GM21717 (cell line): ENCODE results near the gene SIRT3.

ENCODE experiments used
- ATAC-seq: cut with Tn5 transposase; IDR thresholded peaks from one replicate; pipeline ENCODE4 v1.9.1; 2021; ENCODE audit warnings: mild to moderate bottlenecking, moderate library complexity; ENCODE audit not compliant: unreplicated experiment

The SIRT3 gene

DNA sequence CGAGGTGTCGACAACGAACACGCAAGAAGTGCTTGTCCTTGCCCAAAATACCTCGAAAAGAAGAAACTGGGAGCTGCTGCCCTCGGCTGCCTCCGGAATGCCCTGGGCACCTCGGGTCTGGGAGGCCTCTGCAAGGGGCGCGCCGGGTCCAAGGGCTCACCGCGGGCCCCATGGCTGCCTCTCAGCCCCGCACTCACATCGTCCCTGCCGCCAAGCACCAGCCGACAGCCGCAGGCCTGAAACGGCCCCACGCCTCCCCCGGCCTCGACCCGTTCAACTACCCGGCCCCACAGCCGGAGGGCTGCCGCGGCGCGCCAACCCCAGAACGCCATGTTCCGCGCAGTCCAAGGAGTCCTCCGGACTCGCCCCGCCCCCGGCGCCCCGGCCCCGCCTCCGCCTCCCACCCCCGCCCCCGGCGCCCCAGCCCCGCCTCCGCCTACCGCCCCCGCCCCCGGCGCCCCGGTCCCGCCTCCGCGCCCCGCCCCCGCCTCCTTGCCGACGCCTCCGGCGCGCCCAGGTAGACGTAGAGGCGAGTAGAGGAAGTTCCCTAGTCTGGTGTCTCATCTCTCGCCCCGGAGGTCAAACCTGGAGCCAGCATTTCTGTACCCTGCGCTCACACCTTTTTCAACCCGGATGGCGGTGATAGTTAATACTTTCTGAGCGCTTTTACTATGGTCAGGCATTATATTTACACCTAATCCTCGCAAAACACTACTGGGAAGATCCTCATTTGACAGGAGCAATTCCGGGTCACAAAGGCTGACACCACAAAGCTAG is at the start of gene SIRT3:
Gene SIRT3 (minus strand): TSS at position 346 of the 777 bp plus-strand sequence. CDS start 14 bp downstream, at position 332.
- ATAC-seq: peak; percentile 66

DNA sequence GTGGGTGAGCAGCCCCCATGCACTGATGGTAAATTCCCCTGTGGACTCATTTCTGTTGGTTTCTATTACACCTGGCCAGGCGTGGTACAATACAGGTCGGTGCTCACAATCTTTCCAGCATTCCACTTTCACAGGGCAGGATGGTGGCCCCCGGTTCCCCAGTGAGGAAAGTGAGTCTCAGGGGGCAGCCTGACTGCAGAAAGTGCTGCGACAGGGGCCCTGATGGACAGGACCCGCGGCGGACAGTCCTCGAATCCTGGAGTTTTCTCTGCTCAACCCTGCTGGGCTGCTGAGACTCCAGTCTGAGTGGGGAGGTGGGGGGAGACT is 49.7 kb upstream of the SIRT3 start:
- ATAC-seq: no peak

DNA sequence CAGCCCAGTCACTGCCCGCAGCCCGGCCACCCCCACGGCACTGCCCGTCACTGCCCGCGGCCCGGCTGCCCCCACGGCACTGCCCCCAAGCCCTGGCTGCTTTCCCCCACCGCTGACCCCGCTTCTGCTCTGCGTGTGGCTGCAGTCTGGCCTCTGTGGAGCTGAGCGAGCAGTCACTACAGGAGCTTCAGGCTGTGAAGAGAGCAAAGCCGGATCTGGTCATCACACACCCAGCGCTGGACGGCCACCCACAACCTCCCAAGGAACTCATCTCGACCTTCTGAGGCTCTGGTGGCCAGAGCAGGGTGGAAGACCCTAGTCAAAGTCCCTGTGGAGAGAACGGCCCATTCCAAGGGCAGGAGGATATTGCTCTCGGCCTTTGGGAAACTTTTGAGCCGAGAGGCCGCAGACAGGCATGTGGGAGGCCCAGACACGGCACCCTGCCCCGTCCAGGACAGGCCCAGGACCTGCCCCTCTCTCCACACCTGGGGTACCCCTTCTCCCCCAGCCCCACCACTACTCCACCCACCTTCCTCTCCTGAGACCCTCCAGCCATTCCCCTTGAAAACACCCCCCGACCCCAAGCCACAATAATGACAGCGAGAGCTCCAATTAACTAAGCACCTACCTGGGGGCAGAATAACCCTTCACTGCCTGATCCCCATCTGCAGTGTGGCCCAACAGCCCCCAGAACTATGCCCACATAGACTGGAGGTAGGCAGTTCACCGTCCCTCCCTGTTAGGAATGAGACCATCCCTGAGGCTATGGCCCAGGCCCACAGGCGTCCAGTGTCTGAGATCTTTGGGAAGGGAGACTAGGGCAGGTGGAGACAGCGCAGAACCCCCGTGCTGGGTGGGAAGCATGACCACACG is 49.1 kb upstream of the SIRT3 start:
- ATAC-seq: no peak

DNA sequence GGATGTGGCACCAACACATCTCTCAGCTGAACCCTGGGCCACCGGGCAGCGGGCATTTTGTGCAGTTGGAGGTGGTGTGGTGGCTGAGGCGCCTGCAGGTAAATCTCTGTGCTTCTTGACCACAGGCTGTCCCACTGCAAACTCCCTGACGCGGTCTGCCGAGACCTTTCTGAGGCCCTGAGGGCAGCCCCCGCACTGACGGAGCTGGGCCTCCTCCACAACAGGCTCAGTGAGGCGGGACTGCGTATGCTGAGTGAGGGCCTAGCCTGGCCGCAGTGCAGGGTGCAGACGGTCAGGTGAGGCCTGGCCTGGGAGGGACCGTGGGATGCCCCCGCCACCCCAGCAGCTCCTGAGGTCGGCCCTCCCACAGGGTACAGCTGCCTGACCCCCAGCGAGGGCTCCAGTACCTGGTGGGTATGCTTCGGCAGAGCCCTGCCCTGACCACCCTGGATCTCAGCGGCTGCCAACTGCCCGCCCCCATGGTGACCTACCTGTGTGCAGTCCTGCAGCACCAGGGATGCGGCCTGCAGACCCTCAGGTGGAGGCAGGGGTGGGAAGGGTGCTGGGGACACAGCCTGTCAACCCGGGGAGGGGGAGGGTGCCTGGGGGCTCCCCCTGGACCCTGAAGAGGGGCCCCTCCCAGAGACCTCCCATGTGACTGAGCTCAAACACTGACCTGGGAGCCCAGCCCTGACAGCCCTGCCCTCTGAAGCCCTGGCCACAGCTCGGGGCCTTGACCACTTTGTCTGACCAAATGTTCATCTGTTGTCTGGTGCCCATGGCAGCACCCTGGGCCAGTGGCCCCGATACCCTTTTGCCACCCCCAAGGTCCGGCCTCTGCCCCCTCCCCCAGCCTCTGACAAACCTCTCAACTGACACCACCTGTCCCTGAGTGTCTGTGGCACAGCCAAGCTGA is 48.2 kb upstream of the SIRT3 start:
- ATAC-seq: no peak

DNA sequence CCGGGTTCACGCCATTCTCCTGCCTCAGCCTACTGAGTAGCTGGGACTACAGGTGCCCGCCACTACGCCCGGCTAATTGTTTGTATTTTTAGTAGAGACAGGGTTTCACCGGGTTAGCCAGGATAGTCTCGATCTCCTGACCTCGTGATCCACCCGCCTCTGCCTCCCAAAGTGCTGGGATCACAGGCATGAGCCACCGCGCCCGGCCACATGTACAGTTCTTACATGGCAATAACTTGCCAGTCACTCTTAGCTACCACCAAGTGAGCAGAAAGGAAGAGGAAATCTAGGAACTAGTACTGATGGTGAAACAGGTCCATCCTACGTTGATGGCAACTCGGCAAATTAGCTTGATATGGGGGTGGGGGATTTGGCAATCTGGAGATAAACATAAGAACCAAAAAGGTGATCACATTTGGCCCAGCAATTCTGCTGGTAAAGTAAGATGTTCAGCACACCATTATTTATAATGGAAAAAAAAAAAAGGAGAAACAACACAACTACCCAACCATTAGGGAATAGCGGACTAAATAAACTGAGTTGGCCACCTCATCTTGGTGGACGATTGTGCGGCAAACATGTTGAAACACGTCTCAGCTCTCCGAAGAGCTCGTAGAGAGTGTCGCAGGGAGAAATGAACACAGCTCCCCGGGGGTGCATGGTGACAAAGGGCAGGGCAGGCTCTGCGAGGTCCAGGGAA is 47.4 kb upstream of the SIRT3 start:
- ATAC-seq: no peak

DNA sequence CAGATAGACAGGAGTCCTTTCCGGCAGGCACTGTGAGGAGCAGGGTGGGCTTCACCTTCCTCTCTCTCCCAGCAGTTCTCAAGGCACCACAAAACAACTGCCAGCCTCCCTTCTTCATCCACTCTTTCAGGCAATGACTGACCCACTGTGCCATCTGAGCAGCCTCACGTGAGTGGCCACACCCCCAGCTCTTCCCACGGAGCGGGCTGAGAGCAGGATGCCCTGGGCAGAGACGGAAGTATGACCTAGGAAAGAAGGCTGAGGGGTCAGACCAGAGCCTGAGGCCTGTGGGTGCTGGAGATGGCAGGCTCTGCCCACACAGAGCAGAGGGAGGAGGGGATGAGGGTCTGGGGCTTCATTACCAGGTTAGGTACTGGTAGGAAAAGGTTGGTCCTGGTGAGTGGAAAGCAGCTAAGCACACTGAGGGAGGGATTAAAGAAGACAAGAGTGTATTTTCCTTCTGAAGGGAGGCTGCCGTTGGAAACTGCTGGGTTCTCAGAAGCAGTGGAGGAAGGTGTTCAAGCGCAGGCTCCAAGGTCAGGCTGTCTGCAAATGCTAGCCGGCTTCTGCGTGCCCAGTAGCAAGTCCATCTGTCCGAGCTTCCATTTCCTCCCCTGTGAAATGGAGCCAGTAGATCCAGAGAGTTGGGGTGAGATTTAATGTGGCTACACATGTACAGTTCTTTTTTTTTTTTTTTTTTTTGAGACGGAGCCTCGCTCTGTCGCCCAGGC is 46.7 kb upstream of the SIRT3 start:
- no peak for ATAC-seq

DNA sequence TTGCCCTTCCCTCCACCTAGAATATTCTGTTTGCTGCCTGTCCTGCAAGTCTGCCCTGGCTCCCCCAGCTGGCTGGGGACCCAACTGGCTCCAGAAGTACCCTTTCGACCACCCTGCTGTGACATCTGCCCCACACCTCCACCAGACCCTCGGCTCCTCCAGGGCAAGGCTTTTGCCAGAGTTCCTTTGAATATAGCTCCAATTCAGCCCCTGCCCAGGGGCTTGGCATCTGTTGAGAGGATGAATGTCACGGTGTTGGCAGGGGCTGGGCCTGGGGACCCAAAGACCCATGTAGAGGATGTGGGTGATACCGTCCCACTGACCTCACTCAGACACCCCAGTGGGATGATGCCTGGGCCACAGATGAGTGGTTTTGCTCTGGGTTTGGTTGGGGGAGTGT is 46.0 kb upstream of the SIRT3 start:
- ATAC-seq: no peak

DNA sequence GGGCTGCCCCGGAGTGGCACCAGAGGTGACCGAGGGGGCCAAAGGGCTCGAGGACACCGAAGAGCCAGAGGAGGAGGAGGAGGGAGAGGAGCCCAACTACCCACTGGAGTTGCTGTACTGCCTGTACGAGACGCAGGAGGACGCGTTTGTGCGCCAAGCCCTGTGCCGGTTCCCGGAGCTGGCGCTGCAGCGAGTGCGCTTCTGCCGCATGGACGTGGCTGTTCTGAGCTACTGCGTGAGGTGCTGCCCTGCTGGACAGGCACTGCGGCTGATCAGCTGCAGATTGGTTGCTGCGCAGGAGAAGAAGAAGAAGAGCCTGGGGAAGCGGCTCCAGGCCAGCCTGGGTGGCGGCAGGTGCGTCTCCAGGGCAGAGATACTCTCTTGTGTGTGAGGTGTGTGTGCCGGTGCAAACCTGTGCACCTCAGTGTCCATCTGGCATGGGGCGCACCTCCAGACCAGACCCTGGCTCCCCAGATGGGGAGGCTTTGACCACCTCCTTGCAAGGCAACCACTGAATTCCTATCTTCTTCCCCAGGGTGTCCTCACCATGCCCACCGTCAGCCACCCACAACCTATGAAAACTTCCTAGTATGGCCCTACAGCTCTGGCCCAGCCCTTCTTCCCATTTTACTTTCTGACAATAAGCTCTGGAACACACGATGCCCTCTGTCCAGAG is 45.5 kb upstream of the SIRT3 start:
- ATAC-seq: no peak

DNA sequence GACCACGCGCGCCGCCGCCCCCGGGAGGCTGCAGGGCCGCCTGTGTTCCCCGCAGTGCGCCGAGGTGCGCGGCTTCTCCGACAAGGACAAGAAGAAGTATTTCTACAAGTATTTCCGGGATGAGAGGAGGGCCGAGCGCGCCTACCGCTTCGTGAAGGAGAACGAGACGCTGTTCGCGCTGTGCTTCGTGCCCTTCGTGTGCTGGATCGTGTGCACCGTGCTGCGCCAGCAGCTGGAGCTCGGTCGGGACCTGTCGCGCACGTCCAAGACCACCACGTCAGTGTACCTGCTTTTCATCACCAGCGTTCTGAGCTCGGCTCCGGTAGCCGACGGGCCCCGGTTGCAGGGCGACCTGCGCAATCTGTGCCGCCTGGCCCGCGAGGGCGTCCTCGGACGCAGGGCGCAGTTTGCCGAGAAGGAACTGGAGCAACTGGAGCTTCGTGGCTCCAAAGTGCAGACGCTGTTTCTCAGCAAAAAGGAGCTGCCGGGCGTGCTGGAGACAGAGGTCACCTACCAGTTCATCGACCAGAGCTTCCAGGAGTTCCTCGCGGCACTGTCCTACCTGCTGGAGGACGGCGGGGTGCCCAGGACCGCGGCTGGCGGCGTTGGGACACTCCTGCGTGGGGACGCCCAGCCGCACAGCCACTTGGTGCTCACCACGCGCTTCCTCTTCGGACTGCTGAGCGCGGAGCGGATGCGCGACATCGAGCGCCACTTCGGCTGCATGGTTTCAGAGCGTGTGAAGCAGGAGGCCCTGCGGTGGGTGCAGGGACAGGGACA is 44.8 kb upstream of the SIRT3 start:
- ATAC-seq: no peak

DNA sequence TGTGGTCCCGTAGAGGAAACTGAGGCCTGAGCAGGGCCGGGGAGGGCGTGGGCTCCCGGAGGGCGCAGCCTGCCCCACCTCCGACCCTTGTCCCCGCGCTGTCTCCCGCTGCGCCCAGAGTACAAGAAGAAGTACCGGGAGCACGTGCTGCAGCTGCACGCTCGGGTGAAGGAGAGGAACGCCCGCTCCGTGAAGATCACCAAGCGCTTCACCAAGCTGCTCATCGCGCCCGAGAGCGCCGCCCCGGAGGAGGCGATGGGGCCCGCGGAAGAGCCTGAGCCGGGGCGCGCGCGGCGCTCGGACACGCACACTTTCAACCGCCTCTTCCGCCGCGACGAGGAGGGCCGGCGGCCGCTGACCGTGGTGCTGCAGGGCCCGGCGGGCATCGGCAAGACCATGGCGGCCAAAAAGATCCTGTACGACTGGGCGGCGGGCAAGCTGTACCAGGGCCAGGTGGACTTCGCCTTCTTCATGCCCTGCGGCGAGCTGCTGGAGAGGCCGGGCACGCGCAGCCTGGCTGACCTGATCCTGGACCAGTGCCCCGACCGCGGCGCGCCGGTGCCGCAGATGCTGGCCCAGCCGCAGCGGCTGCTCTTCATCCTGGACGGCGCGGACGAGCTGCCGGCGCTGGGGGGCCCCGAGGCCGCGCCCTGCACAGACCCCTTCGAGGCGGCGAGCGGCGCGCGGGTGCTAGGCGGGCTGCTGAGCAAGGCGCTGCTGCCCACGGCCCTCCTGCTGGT is 44.0 kb upstream of the SIRT3 start:
- ATAC-seq: no peak

DNA sequence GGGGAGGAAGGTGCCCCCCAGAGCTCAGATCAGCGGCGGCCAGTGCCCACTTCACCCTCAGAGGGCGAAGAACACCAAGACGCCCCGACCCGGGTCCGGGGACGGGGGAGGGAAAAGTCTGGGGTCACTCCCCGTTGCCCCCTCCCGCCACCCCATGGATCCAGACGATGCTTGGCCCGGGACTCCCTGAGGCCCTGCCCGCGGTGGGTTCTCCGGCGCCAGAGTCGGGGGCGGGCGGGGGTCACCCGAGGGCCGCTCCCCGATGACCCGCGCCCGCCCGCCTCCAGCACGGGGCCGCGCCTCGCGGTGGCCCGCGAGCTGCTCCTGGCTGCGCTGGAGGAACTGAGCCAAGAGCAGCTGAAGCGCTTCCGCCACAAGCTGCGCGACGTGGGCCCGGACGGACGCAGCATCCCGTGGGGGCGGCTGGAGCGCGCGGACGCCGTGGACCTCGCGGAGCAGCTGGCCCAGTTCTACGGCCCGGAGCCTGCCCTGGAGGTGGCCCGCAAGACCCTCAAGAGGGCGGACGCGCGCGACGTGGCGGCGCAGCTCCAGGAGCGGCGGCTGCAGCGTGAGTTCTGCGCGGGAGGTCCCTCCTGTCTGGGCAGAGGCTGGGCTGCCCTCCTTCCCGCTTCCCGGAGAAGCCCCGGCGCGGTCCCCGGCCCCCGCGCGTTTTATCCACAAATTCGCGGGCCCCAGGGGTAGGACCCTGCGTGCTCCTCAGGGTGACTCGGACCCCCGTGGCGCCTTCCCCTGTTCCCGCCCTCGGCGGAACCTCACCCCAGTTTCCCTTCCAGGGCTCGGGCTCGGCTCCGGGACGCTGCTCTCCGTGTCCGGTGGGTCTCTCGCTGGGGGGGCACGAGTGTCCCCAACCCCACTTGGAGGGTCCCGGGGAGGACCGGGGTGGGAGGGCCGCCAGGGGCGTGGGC is 43.2 kb upstream of the SIRT3 start:
- no peak for ATAC-seq

DNA sequence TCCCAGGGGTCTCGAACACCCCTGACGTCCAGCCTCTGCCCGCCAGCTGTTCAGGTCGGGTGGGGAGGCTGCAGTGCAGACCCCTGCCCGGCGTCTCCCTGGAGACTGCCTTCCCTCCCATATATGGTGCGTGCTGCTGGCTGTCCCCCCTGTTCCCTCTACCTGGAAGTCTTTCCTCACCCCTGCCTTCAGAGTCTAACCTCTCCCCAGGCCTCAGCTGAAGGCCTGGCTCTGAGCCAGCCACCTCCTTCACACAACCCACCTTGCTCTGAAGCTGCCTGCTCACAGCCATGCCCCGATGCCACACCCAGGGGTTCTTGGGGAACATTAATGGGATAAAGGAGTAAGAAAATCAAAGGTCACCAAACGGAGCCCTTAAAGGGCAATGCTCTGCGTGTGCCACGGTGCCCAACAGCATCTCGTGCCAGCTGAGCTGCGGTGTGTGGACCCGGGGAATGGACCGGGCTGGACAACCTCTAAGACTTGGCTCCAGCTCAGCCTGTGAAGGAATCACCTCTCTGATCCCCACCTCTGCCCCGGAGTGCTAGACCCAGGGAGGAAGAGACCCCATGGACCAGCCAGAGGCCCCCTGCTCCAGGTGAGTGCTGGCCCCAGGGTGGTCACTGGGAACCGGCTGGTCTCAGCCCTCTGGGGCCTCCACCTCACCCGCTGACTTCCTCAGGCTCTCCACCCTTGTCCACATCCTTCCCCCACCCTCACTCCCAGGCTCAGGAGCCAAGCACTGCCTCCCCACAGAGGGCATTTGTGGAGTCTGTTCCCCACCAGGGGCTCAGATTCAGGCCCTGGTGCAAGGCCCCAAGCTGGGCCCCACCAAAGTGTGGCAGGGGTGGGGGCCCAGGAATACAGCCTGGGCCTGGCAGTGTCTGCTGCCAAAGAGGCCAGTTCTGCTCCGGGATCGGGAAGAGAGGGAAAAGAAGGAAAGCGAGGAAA is 42.1 kb upstream of the SIRT3 start, which contains the start of gene NLRP6:
Gene NLRP6 (plus strand): TSS at position 407 of the 951 bp plus-strand sequence. CDS start 163 bp downstream, at position 570.
- ATAC-seq: no peak

DNA sequence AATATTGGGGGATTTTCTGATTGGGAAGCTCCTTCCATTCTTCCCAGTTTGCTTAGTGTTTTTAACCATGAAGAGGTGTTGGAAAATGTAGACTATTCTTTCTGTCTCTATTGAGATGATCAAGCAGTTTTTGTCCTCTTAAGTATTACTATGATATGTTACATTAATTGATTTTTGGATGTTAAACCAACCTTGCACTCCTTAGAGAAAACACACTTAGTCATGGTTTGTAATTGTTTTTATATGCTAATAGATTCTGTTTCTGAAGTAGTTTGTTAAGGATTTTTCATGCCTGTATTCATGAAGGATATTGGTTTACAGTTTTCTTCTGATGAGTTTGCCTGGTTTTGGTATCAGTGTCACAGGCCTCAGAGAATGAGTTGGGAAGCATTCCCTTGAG is 40.1 kb upstream of the SIRT3 start:
- no peak for ATAC-seq

DNA sequence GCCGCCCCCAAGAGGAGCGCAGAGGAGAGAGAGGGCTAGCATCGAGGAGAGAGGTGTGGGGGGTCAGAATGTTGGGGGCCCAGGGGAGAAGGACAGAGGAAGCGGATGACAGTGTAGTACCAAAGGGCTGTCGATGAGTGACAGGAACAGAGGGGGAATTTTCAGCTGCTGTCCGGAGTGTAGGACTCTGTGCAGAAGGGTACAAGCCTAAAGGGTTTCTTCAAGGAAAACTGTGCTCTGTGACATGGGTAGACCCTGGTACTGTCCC is 36.7 kb upstream of the SIRT3 start:
- no peak for ATAC-seq

DNA sequence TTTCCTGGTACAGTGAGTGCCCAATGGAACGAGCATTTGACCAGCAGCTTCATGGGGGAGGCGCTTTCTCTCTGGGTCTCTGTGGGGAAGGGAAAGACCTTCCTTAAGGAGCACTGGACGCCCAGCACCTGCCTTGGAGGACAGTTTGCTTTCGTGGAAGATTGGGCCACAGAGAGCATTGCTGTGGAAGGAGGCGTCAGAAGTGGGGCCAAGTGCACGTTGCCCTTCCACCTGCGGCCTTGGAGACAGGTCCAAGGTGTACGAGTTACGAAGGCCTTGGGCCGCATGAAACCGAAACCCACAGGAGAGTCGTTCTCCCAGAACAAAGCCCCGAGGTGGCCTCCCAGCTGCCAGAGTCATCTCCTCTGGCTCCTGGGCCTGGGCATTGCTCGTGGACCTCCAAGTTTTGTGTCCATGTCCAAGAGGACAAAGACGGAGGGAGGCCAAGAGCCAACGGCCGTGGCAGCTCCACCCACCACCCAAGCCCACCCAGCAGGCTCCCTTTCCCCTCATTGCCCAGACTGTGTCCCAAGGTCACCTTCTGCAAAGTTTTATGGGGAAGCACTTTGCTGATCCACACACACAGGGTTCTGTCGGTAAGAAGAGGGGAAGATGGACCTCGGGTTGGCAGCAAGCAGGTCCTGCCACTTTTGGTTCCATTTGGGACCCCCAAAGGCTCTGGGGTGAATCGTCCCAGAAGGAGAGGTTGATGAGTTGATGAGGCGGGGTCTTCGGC is 36.2 kb upstream of the SIRT3 start:
- no peak for ATAC-seq
